Measurements from ENCODE around the gene COL26A1. TPM values are rescaled to one million over a fixed set of nuclear protein-coding genes. Genes with fewer than 3 reads are reported as not detected.

COL26A1 gene
- polyA plus RNA-seq, 1 donor (not counting 4 experiments of a cell fraction or from before 2014, with no cell fraction given), result not detected

DNA sequence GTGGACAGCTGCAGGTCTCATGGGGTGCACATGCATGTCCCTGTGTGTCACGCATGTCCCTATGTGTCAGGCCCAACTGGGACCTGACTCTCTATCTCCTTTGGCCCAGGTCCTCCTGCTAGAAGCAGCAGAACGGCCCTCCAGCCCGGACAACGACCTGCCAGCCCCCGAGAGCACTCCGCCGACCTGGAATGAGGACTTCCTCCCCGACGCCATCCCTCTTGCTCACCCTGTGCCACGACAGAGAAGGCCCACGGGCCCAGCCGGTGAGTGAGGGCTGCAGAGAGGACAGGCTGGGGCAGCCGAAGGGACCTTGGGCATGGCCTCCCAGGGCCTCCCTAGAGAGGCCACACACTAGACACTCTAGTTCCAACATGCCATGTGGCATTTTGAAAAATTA lies 177.1 kb downstream of the COL26A1 start:
- no peaks in the 10 kb centered on the region for H4K20me1 ChIP-seq (ENCODE audit: control insufficient read depth, extremely low read depth, insufficient read depth, low read length)
- no peak overlapping the region for H3K4me2 ChIP-seq (ENCODE audit: control insufficient read depth, extremely low read depth, insufficient read depth, low read depth, low read length)
- FAIRE-seq, result no peak
- no peaks in the 10 kb centered on the region for H3K36me3 ChIP-seq (ENCODE audit: control insufficient read depth in 2 of 2, extremely low read depth in 1 of 2, insufficient read depth in 2 of 2, low read length in 2 of 2)
- dilution Hi-C loops (cut with MboI; ENCODE audit: extremely low pct_ligation_motif_present, low sequenced_read_pairs), result no loop called here
- no peak overlapping the region for H3K4me3 ChIP-seq (ENCODE audit: control insufficient read depth in 2 of 3, extremely low read depth in 1 of 3, insufficient read depth in 2 of 3, low read depth in 1 of 3, low read length in 3 of 3)
- no peak overlapping the region for H3K9ac ChIP-seq (ENCODE audit: control insufficient read depth, extremely low read depth, insufficient read depth, low read length)
- H3K79me2 ChIP-seq (ENCODE audit: control insufficient read depth, insufficient read depth, low read length), result no peaks in the 10 kb centered on the region
- peaks cover 2% of the 10 kb centered on the region for H3K9me3 ChIP-seq (ENCODE audit: control insufficient read depth, low read depth, low read length)
- no peaks in the 10 kb centered on the region for H3K27me3 ChIP-seq (ENCODE audit: control insufficient read depth, extremely low read depth, insufficient read depth, low read length)
- no peak for DNase-seq (ENCODE audit: low read depth, low spot score)
- H3K27ac ChIP-seq (ENCODE audit: control insufficient read depth, insufficient read depth, low read length), result no peak overlapping the region
- no peaks in the 10 kb centered on the region for H3K4me1 ChIP-seq (ENCODE audit: control insufficient read depth, extremely low read depth, insufficient read depth, low read length)
- no peaks in the 10 kb centered on the region for H3K9me1 ChIP-seq (ENCODE audit: control insufficient read depth, extremely low read depth, insufficient read depth, low read length)
- no peak for TF ChIP-seq EZH2 (IDR thresholded peaks at IDR 0.05; ENCODE audit: low read length)
- TF ChIP-seq, protein P1, sequence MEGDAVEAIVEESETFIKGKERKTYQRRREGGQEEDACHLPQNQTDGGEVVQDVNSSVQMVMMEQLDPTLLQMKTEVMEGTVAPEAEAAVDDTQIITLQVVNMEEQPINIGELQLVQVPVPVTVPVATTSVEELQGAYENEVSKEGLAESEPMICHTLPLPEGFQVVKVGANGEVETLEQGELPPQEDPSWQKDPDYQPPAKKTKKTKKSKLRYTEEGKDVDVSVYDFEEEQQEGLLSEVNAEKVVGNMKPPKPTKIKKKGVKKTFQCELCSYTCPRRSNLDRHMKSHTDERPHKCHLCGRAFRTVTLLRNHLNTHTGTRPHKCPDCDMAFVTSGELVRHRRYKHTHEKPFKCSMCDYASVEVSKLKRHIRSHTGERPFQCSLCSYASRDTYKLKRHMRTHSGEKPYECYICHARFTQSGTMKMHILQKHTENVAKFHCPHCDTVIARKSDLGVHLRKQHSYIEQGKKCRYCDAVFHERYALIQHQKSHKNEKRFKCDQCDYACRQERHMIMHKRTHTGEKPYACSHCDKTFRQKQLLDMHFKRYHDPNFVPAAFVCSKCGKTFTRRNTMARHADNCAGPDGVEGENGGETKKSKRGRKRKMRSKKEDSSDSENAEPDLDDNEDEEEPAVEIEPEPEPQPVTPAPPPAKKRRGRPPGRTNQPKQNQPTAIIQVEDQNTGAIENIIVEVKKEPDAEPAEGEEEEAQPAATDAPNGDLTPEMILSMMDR (optimal IDR thresholded peaks at IDR 0.05 in 1 of 3, IDR thresholded peaks at IDR 0.05 in 1 of 3, conservative IDR thresholded peaks at IDR 0.05 in 1 of 3; ENCODE audit: extremely low read depth in 1 of 3, insufficient read depth in 2 of 3, low read length in 3 of 3), result no peak
- H2AFZ ChIP-seq (ENCODE audit: control insufficient read depth, low read length), result no peak overlapping the region

DNA sequence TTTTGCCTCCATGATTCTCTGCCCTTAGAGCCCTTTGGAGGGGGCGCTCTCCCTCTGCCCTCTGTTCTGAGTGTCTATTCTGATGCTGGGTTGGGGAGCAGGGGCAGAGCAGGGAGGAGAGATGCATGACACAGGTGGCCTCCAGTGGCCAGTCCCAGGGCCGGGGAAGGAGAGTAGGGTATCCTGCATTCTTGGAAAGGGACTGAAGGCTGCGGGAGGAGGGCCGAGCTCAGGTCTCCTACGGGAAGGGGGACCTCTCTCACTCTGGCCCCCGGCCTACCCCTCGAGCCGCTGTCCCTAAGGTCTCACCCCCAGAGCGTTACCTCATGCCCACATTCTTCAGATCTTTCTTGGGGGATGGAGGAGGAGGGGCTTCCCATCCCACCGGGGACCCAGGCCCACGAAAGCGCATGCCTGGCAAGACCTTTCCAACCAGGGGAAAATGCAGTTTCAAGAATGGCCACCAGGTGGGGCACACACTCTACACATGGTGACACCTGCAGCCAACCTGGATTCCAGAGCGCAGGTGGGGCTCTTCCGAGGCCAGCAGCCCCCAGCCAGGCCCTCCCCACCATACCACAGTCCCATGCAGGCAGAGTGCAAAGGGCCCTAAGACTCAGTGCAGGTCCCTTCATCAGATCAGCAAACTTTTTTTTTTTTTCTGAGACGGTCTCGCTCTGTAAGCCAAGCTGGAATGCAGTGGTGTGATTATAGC lies 180.0 kb downstream of the COL26A1 start:
- Histone ChIP-seq H3K9ac (ENCODE audit: control insufficient read depth, extremely low read depth, insufficient read depth, low read length) (no peak overlapping the region), H3K4me2 (ENCODE audit: control insufficient read depth, extremely low read depth, insufficient read depth, low read depth, low read length) (no peak overlapping the region), H3K27me3 (ENCODE audit: control insufficient read depth, extremely low read depth, insufficient read depth, low read length) (no peaks in the 10 kb centered on the region), H2AFZ (ENCODE audit: control insufficient read depth, low read length) (no peak overlapping the region), H3K4me1 (ENCODE audit: control insufficient read depth, extremely low read depth, insufficient read depth, low read length) (no peaks in the 10 kb centered on the region), H3K9me1 (ENCODE audit: control insufficient read depth, extremely low read depth, insufficient read depth, low read length) (no peaks in the 10 kb centered on the region), H3K9me3 (ENCODE audit: control insufficient read depth, low read depth, low read length) (no peaks in the 10 kb centered on the region), H3K79me2 (ENCODE audit: control insufficient read depth, insufficient read depth, low read length) (no peaks in the 10 kb centered on the region), H4K20me1 (ENCODE audit: control insufficient read depth, extremely low read depth, insufficient read depth, low read length) (no peaks in the 10 kb centered on the region), H3K27ac (ENCODE audit: control insufficient read depth, insufficient read depth, low read length) (no peak overlapping the region), H3K36me3 (ENCODE audit: control insufficient read depth in 2 of 2, extremely low read depth in 1 of 2, insufficient read depth in 2 of 2, low read length in 2 of 2) (no peaks in the 10 kb centered on the region), H3K4me3 (ENCODE audit: control insufficient read depth in 2 of 3, extremely low read depth in 1 of 3, insufficient read depth in 2 of 3, low read depth in 1 of 3, low read length in 3 of 3) (no peak overlapping the region)
- TF ChIP-seq EZH2 (IDR thresholded peaks at IDR 0.05; ENCODE audit: low read length), result no peak
- TF ChIP-seq, protein P1 (optimal IDR thresholded peaks at IDR 0.05 in 1 of 3, IDR thresholded peaks at IDR 0.05 in 1 of 3, conservative IDR thresholded peaks at IDR 0.05 in 1 of 3; ENCODE audit: extremely low read depth in 1 of 3, insufficient read depth in 2 of 3, low read length in 3 of 3), result peak; percentile 87 to 95 (median 92)
- DNase-seq (ENCODE audit: low read depth, low spot score) (no peak), FAIRE-seq (peak; percentile 69)
- dilution Hi-C loops (cut with MboI; ENCODE audit: extremely low pct_ligation_motif_present, low sequenced_read_pairs), result no loop called here

Data from keratinocyte (primary cell).